WTC11 (cell line): ENCODE results near the gene STARD8.

Experiments used
- FOXK1 ChIP-seq: sonication (generic); formaldehyde crosslinking; IDR thresholded peaks from 2 replicates; pipeline ENCODE4 v1.8.0; 2022; ENCODE audit warnings: mild to moderate bottlenecking, moderate library complexity, missing genetic modification reagents
- FOXP1 ChIP-seq: sonication (generic); formaldehyde crosslinking; IDR thresholded peaks from 2 replicates; pipeline ENCODE4 v1.8.0; 2022; ENCODE audit warnings: missing genetic modification reagents, mild to moderate bottlenecking, moderate library complexity, borderline replicate concordance
- JUN ChIP-seq: sonication (generic); formaldehyde crosslinking; IDR thresholded peaks from 2 replicates; pipeline ENCODE4 v1.8.0; 2023; ENCODE audit warnings: mild to moderate bottlenecking, missing genetic modification reagents
- MXD4 ChIP-seq: fragments of 250-450 bp; sonication (Bioruptor Pico); IDR thresholded peaks from 2 replicates; pipeline ENCODE4 v1.8.0; 2021; ENCODE audit warnings: mild to moderate bottlenecking, moderate library complexity, borderline replicate concordance
- PRRX2 ChIP-seq: fragments of 250-450 bp; sonication (Bioruptor Pico); IDR thresholded peaks from 2 replicates; pipeline ENCODE4 v1.8.0; 2021; ENCODE audit warnings: mild to moderate bottlenecking
- SP1 ChIP-seq: sonication (generic); formaldehyde crosslinking; conservative IDR thresholded peaks from 2 replicates; pipeline ENCODE4 v1.8.1; 2022; ENCODE audit warnings: missing genetic modification reagents
- ZBTB21 ChIP-seq: sonication (generic); formaldehyde crosslinking; IDR thresholded peaks from 2 replicates; pipeline ENCODE4 v1.8.1; 2023; ENCODE audit warnings: mild to moderate bottlenecking, missing genetic modification reagents, borderline replicate concordance
- ZNF232 ChIP-seq: sonication (generic); formaldehyde crosslinking; IDR thresholded peaks from 2 replicates; pipeline ENCODE4 v1.8.0; 2022; ENCODE audit warnings: mild to moderate bottlenecking, missing genetic modification reagents
- TF ChIP-seq, protein P1 (sequence below): sonication (generic); formaldehyde crosslinking; IDR thresholded peaks from 2 replicates; pipeline ENCODE4 v1.8.1; 2022; ENCODE audit warnings: missing genetic modification reagents, borderline replicate concordance
- TF ChIP-seq, protein P2 (sequence below): fragments of 200-600 bp; IDR thresholded peaks from 2 replicates; pipeline ENCODE4 v1.8.0; 2022; ENCODE audit warnings: antibody characterized with exemption
- TF ChIP-seq, protein P3 (sequence below): sonication (generic); formaldehyde crosslinking; IDR thresholded peaks from 2 replicates; pipeline ENCODE4 v1.8.0; 2022; ENCODE audit warnings: mild to moderate bottlenecking, missing genetic modification reagents
- TF ChIP-seq, protein P4 (sequence below): sonication (generic); formaldehyde crosslinking; IDR thresholded peaks from 2 replicates; pipeline ENCODE4 v1.8.1; 2023; ENCODE audit warnings: mild to moderate bottlenecking, moderate library complexity, missing genetic modification reagents
- TF ChIP-seq, protein P5 (sequence below): sonication (generic); formaldehyde crosslinking; IDR thresholded peaks from 2 replicates; pipeline ENCODE4 v1.8.1; 2023; ENCODE audit warnings: mild to moderate bottlenecking, missing genetic modification reagents, moderate library complexity
- TF ChIP-seq, protein P6 (sequence below): sonication (generic); formaldehyde crosslinking; IDR thresholded peaks from 2 replicates; pipeline ENCODE4 v1.8.1; 2022; ENCODE audit warnings: low read depth, mild to moderate bottlenecking, moderate library complexity, missing genetic modification reagents, borderline replicate concordance

DNA sequence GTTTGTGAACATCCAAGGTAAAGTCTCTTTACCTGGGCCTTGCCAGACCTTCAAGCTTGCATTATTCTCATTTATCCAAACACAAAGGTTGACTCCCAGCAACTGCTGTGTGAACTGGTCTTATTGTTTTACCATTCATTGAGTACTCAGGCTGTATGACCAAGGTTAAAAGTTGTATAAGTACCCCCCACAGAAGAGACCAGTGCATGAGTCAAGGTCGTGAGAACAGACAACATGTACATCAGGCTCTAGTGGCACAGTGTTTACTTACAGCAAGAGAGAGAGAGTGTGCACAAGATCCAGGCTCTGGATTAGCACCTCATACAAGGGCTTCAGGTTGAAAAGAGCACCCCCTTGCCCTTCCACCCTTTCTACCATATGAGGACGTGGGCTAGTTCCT, 103.9 kb downstream of the STARD8 start:
- TF ChIP-seq, protein P1, sequence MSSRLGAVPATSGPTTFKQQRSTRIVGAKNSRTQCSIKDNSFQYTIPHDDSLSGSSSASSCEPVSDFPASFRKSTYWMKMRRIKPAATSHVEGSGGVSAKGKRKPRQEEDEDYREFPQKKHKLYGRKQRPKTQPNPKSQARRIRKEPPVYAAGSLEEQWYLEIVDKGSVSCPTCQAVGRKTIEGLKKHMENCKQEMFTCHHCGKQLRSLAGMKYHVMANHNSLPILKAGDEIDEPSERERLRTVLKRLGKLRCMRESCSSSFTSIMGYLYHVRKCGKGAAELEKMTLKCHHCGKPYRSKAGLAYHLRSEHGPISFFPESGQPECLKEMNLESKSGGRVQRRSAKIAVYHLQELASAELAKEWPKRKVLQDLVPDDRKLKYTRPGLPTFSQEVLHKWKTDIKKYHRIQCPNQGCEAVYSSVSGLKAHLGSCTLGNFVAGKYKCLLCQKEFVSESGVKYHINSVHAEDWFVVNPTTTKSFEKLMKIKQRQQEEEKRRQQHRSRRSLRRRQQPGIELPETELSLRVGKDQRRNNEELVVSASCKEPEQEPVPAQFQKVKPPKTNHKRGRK = no peak
- no peak for TF ChIP-seq PRRX2 (CRISPR knock-in tag)
- TF ChIP-seq MXD4 = no peak
- TF ChIP-seq, protein P2, sequence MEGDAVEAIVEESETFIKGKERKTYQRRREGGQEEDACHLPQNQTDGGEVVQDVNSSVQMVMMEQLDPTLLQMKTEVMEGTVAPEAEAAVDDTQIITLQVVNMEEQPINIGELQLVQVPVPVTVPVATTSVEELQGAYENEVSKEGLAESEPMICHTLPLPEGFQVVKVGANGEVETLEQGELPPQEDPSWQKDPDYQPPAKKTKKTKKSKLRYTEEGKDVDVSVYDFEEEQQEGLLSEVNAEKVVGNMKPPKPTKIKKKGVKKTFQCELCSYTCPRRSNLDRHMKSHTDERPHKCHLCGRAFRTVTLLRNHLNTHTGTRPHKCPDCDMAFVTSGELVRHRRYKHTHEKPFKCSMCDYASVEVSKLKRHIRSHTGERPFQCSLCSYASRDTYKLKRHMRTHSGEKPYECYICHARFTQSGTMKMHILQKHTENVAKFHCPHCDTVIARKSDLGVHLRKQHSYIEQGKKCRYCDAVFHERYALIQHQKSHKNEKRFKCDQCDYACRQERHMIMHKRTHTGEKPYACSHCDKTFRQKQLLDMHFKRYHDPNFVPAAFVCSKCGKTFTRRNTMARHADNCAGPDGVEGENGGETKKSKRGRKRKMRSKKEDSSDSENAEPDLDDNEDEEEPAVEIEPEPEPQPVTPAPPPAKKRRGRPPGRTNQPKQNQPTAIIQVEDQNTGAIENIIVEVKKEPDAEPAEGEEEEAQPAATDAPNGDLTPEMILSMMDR = no peak
- TF ChIP-seq, protein P3, sequence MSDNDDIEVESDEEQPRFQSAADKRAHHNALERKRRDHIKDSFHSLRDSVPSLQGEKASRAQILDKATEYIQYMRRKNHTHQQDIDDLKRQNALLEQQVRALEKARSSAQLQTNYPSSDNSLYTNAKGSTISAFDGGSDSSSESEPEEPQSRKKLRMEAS (CRISPR knock-in tag) = no peak
- TF ChIP-seq, protein P4, sequence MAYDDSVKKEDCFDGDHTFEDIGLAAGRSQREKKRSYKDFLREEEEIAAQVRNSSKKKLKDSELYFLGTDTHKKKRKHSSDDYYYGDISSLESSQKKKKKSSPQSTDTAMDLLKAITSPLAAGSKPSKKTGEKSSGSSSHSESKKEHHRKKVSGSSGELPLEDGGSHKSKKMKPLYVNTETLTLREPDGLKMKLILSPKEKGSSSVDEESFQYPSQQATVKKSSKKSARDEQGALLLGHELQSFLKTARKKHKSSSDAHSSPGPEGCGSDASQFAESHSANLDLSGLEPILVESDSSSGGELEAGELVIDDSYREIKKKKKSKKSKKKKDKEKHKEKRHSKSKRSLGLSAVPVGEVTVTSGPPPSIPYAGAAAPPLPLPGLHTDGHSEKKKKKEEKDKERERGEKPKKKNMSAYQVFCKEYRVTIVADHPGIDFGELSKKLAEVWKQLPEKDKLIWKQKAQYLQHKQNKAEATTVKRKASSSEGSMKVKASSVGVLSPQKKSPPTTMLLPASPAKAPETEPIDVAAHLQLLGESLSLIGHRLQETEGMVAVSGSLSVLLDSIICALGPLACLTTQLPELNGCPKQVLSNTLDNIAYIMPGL (CRISPR knock-in tag) = no peak
- no peak for TF ChIP-seq ZNF232 (CRISPR knock-in tag)
- no peak for TF ChIP-seq JUN
- TF ChIP-seq, protein P5, sequence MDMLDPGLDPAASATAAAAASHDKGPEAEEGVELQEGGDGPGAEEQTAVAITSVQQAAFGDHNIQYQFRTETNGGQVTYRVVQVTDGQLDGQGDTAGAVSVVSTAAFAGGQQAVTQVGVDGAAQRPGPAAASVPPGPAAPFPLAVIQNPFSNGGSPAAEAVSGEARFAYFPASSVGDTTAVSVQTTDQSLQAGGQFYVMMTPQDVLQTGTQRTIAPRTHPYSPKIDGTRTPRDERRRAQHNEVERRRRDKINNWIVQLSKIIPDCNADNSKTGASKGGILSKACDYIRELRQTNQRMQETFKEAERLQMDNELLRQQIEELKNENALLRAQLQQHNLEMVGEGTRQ (CRISPR knock-in tag) = no peak
- no peak for TF ChIP-seq ZBTB21 (CRISPR knock-in tag)
- no peak for TF ChIP-seq FOXP1 (CRISPR knock-in tag)
- TF ChIP-seq FOXK1 = no peak
- TF ChIP-seq SP1 (CRISPR knock-in tag) = no peak
- TF ChIP-seq, protein P6, sequence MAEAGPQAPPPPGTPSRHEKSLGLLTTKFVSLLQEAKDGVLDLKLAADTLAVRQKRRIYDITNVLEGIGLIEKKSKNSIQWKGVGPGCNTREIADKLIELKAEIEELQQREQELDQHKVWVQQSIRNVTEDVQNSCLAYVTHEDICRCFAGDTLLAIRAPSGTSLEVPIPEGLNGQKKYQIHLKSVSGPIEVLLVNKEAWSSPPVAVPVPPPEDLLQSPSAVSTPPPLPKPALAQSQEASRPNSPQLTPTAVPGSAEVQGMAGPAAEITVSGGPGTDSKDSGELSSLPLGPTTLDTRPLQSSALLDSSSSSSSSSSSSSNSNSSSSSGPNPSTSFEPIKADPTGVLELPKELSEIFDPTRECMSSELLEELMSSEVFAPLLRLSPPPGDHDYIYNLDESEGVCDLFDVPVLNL (CRISPR knock-in tag) = no peak
